Cardiac fibroblast (primary cell): ENCODE data around the gene INS.

ENCODE experiments used
- DNase-seq, 2 donors: peaks; one replicate each; pipeline versions ENCODE4 v3.0.0 to v3.0.0-alpha.2; 2010; ENCODE audit warnings: low read depth in 2 of 2
- H3K4me3 ChIP-seq, 2 donors: replicated peaks in 1 of 2; 1 replicate in 1 of 2; 2 replicates in 1 of 2; pipeline ENCODE4 v1.5.1; 2011; ENCODE audit warnings: low read depth in 2 of 2, low read length in 2 of 2, mild to moderate bottlenecking in 2 of 2, moderate library complexity in 1 of 2
- TF ChIP-seq, protein P1 (sequence below): IDR thresholded peaks from one replicate; pipeline ENCODE4 v1.5.1; 2011; ENCODE audit warnings: low read depth, mild to moderate bottlenecking, low read length, inconsistent platforms

INS gene

DNA sequence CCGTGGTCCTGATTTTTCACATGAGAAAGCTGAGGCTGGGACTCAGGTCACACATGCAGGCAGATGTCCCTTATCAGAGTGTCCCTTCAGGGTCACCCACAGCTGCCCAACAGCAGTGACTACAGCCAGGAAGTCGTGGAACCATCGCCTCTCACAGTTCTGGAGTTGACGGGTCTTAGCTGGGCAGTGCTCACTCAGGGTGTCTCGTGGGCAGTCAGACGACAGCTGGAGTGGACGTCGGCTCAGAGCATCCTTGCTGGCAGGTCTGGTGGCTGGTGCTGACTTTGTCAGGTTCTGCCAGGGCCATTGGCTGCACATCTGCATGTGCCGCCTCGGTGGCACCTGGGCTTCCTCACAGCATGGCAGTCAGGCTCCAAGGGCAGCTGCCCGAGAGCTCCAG is 46.2 kb upstream of the INS start:
- TF ChIP-seq, protein P1, sequence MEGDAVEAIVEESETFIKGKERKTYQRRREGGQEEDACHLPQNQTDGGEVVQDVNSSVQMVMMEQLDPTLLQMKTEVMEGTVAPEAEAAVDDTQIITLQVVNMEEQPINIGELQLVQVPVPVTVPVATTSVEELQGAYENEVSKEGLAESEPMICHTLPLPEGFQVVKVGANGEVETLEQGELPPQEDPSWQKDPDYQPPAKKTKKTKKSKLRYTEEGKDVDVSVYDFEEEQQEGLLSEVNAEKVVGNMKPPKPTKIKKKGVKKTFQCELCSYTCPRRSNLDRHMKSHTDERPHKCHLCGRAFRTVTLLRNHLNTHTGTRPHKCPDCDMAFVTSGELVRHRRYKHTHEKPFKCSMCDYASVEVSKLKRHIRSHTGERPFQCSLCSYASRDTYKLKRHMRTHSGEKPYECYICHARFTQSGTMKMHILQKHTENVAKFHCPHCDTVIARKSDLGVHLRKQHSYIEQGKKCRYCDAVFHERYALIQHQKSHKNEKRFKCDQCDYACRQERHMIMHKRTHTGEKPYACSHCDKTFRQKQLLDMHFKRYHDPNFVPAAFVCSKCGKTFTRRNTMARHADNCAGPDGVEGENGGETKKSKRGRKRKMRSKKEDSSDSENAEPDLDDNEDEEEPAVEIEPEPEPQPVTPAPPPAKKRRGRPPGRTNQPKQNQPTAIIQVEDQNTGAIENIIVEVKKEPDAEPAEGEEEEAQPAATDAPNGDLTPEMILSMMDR = no peak
- no peak overlapping the region for H3K4me3 ChIP-seq
- DNase-seq = no peak

DNA sequence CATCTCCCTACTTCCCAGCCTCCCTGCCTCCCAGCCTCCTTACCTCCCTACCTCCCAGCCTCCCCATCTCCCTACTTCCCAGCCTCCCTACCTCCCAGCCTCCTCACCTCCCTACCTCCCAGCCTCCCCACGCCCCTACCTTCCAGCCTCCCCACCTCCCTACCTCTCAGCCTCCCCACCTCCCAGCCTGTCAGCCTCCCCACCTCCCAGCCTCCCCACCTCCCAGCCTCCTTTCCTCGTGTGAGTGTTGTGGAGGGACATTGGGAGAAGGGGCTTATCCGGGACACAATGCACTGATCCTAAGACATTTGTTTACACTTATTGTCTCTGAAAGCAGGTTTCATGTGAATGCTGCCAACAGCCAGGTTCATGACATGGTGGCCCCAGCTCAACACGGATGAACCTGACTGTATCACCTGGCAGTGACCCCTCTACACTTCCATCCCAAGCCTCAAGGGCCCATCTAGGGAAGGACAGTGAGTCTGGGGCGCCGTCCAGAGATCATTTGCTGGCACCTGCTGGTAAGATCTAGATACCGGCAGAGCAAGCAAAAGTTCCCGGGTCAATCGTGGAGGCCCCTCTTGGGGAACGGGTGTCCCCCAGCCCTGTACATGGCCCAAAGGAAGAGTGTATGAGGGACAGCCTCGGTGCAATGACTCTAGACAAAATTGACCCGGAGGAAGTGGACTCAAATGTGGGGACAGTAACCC is 45.1 kb upstream of the INS start:
- DNase-seq = no peak
- TF ChIP-seq, protein P1 = no peak
- no peak overlapping the region for H3K4me3 ChIP-seq

DNA sequence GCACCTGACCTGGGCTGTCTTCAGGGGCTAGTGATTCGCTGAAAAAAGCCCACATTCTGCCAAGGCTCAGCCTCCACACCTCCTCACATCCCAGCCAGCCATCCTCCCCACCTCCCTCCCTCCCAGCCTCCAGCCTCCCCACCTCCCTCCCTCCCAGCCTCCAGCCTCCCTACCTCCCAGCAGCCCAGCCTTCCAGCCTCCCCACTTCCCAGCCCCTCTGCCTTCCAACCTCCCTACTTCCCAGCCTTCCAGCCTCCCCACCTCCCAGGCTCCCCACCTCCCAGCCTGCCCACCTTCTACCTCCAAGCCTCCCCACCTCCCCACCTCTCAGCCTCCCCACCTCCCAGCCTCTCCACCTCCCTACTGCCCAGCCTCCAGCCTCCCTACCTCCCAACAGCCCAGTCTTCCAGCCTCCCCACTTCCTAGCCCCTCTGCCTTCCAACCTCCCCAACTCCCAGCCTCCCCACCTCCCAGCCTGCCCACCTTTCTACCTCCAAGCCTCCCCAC is 44.3 kb upstream of the INS start:
- no peak overlapping the region for H3K4me3 ChIP-seq
- DNase-seq = no peak
- TF ChIP-seq, protein P1 = no peak

DNA sequence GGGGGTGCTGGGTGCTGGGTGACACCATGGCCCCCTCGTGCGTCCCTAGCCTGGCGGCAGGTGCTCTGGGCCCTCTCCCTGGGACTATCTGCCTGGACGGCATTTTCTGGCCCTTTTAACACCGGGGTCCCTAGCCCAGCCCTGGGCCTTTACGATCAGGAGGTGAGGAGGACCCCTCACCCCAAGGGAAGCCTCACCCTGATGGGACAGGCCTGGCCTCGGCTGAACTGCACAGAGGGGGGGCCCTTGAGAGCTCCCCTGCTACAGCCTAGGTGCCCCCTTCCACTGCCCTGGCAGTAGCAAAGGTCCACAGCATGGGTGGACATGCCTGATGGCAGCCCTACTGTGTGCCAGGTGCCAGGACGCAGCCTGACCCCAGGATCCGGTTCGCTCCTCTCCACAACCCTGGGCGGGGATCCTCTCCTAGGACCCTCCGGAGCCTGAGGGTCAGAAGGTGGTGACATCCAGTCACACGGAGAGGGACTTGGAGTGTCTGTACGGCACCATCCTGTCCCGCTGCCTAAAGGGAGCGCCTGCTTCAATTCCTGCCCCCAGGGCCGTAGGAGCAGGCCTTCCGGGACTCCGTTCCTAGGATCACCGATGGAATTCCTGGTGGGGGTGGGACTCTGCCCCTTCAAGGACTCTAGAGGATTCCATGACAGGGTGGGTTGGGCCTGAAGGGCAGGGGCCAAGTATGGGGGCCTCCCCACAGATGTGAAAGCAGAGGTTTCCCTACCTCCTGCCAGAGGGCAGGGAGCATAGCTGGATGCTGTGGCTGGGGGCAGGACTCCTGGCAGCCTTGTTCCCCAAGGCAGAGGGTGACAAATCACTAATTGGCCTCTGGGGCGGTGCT is 43.6 kb upstream of the INS start:
- no peak for DNase-seq
- TF ChIP-seq, protein P1 = no peak
- H3K4me3 ChIP-seq = no peak overlapping the region

DNA sequence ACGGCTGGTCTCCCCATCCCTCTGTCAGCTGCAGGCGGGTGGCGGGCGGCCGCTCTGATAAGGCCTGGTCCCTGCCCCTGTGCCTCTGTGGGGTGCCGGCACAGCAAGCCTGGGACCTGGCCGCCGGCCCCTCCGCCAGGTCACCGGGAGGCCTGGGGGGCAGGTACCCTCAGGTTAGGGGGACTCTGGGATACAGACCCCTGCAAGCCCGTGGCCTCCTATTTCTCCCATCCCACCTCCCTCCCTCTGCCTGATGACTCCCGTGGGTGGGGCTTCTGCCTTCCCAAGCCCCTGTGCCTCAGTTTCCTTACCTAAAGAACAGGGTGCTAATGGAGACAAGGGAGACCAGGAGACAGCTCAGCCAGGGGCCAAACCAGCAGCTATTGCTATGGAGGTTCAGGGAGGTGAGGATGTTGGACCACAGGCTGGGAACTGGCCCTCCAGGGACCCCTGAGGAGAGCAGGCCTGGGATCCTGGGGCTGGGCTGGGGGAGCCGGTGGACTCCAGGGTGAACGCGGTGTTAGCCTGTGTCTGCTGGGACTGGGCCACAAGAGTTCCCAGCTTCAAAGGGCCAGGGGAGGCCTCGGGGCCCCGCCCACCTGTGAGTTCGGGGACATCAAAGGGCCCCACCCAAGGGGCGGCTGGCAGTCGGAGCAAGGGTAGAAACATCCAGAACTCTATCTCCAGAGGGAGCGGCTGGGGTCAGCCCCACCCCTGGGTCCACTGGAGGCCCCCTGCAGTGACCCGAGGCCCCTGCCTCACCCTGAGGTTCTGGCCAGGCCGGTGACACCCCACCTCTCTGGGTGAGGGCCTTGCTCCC is 42.6 kb upstream of the INS start:
- no peak overlapping the region for H3K4me3 ChIP-seq
- TF ChIP-seq, protein P1 = no peak
- DNase-seq = no peak

DNA sequence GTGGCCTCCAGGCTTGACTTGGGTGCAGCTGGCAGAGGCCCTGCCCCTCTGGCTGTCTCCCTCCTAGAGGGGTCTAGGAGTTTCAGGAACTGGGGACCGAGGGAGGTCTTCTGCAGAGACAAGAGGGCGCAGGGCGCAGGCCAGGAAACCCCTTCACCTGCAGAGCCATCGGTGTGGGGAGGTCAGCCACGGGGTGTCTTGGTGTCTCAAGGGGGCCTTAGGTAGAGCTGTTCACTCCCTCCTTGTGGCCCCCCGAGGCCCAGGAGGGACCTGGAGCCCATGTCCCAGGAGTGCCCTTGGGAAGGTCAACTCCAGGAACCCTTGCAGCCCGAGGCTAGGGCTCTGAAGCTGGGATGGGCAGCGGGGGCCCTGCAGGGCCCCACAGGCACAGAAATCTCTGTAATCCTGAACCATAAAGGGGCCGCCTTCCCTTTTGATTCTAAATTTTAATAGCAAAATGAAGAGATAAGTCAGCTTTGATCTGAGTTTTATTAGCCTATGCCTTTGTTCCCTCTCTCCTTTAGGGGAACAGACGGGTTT is 42.0 kb upstream of the INS start:
- no peak overlapping the region for H3K4me3 ChIP-seq
- no peak for DNase-seq
- TF ChIP-seq, protein P1 = no peak
